Natural killer cell (primary cell): ENCODE measurements around the gene PHF21A. TPM values are rescaled to one million over a fixed set of nuclear protein-coding genes. Genes with fewer than 3 reads are reported as not detected.

Source experiments
- ATAC-seq, 3 donors: fragments of 150-1000 bp in 2 of 3; fragments of 200-7000 bp in 1 of 3; cut with Tn5 transposase; 1 replicate in 1 of 3; 2 replicates in 2 of 3; pipeline ENCODE4 v1.10.0; 2021; ENCODE audit warnings: mild to moderate bottlenecking in 2 of 3, moderate library complexity in 2 of 3
- DNase-seq, 2 donors: peaks; one replicate each; pipeline versions ENCODE4 v3.0.0 to v3.0.0-alpha.2; 2013 to 2021; ENCODE audit warnings: mixed read lengths in 1 of 2
- H3K27ac ChIP-seq: one replicate; pipeline ENCODE4 v1.5.1; 2013; ENCODE audit warnings: mild to moderate bottlenecking, low read length
- H3K27me3 ChIP-seq: one replicate; pipeline ENCODE4 v1.6.1; 2013; ENCODE audit warnings: low read length; ENCODE audit not compliant: control insufficient read depth, insufficient read depth
- H3K36me3 ChIP-seq: one replicate; pipeline ENCODE4 v1.6.1; 2013; ENCODE audit warnings: low read length; ENCODE audit not compliant: control insufficient read depth, insufficient read depth
- H3K4me1 ChIP-seq: one replicate; pipeline ENCODE4 v1.6.1; 2013; ENCODE audit warnings: low read length; ENCODE audit not compliant: control insufficient read depth, insufficient read depth
- H3K4me3 ChIP-seq: one replicate; pipeline ENCODE4 v1.5.1; 2013; ENCODE audit warnings: low read length
- H3K9me3 ChIP-seq: one replicate; pipeline ENCODE4 v1.6.1; 2013; ENCODE audit warnings: low read length; ENCODE audit not compliant: control insufficient read depth, insufficient read depth
- H3K27ac Mint-ChIP-seq, 2 donors: one replicate each; pipeline ENCODE4 v1.8.0; 2022; ENCODE audit warnings: mild to moderate bottlenecking in 2 of 2, mixed read lengths in 2 of 2, moderate library complexity in 1 of 2
- H3K27me3 Mint-ChIP-seq, 2 donors: one replicate each; pipeline ENCODE4 v1.8.0; 2022; ENCODE audit warnings: low read depth in 2 of 2, mixed read lengths in 2 of 2
- H3K36me3 Mint-ChIP-seq: one replicate; pipeline ENCODE4 v1.8.0; 2022; ENCODE audit warnings: mixed read lengths
- H3K4me1 Mint-ChIP-seq, 2 donors: one replicate each; pipeline ENCODE4 v1.8.0; 2022; ENCODE audit warnings: mixed read lengths in 2 of 2
- H3K4me3 Mint-ChIP-seq: one replicate; pipeline ENCODE4 v1.8.0; 2022; ENCODE audit warnings: mild to moderate bottlenecking, moderate library complexity, mixed read lengths
- H3K9me3 Mint-ChIP-seq, 2 donors: one replicate each; pipeline ENCODE4 v1.8.0; 2022; ENCODE audit warnings: mixed read lengths in 2 of 2
- CTCF ChIP-seq: fragments of 200-600 bp; IDR thresholded peaks from one replicate; pipeline ENCODE4 v1.8.0; 2022; ENCODE audit warnings: antibody characterized with exemption
- WGBS: methylation state at CpG from one replicate; pipeline ENCODE4 v1.1.7; 2013; ENCODE audit warnings: missing lambda C conversion rate; ENCODE audit not compliant: insufficient coverage; 5-methylcytosine and 5-hydroxymethylcytosine counted together
- intact Hi-C: fragments of 100-400 bp; cut with micrococcal nuclease; formaldehyde crosslinking; loops from one replicate; pipeline ENCODE4 v1.14.2; 2022
- total RNA-seq, 4 donors: library from RNA; stranded (reverse); fragments of 120-200 nt in 1 of 4; gene quantifications; one replicate each; pipeline versions ENCODE4 v1.2.3 to v1.2.4, GENCODE V29; 2013 to 2022

PHF21A gene
- total RNA-seq, 3 donors from 2014 or later (not counting 1 experiment from before 2014, with no cell fraction given) = 138 to 147 (median 139) TPM

GRCh38 chr11:46026606-46027293 is 94.5 kb downstream of the PHF21A start:
- no peaks in the 10 kb centered on the region for H3K36me3 ChIP-seq
- DNase-seq (no peak), ATAC-seq (no peak)
- H3K9me3 ChIP-seq = no peaks in the 10 kb centered on the region
- H3K27ac ChIP-seq = no peak overlapping the region
- H3K4me1 ChIP-seq = no peaks in the 10 kb centered on the region
- Mint-ChIP-seq H3K9me3 (no peaks in the 10 kb centered on the region), H3K4me1 (peaks cover 25 to 27% of the 10 kb centered on the region in 2 donors), H3K4me3 (no peak overlapping the region), H3K27ac (no peak overlapping the region), H3K27me3 (no peaks in the 10 kb centered on the region), H3K36me3 (no peaks in the 10 kb centered on the region)
- no peak for TF ChIP-seq CTCF
- 92% methylated on average over 9 of the region's 10 CpGs for WGBS
- H3K27me3 ChIP-seq = no peaks in the 10 kb centered on the region
- intact Hi-C loops = no loop called here
- H3K4me3 ChIP-seq = no peak overlapping the region

- Histone ChIP-seq H3K36me3 (no peaks in the 10 kb centered on the region), H3K4me3 (no peak overlapping the region), H3K27ac (no peak overlapping the region), H3K27me3 (no peaks in the 10 kb centered on the region), H3K9me3 (no peaks in the 10 kb centered on the region), H3K4me1 (no peaks in the 10 kb centered on the region)
- Mint-ChIP-seq H3K9me3 (no peaks in the 10 kb centered on the region), H3K27me3 (no peaks in the 10 kb centered on the region), H3K4me3 (no peak overlapping the region), H3K4me1 (peaks cover 19 to 25% of the 10 kb centered on the region in 2 donors), H3K36me3 (no peaks in the 10 kb centered on the region), H3K27ac (peak overlapping the region in 1 of 2 donors; percentile 60)
- 98% methylated on average over 8 of the region's 8 CpGs for WGBS
- intact Hi-C loops = no loop called here
- no peak for TF ChIP-seq CTCF
- DNase-seq (no peak), ATAC-seq (no peak)
These were observed 101.1 kb downstream of the PHF21A start for GRCh38 chr11:46020084-46020599.

- WGBS = 100% methylated on average over 2 of the region's 2 CpGs
- H3K9me3 Mint-ChIP-seq = peaks cover 0 to 2% of the 10 kb centered on the region in 2 donors
- H3K4me3 Mint-ChIP-seq = no peak overlapping the region
- Histone ChIP-seq H3K27ac (no peak overlapping the region), H3K36me3 (no peaks in the 10 kb centered on the region), H3K27me3 (no peaks in the 10 kb centered on the region), H3K4me3 (no peak overlapping the region), H3K4me1 (no peaks in the 10 kb centered on the region), H3K9me3 (no peaks in the 10 kb centered on the region)
- DNase-seq = no peak
- H3K27me3 Mint-ChIP-seq = no peaks in the 10 kb centered on the region
- no peak overlapping the region for H3K27ac Mint-ChIP-seq
- intact Hi-C loops = no loop called here
- peaks cover 19 to 20% of the 10 kb centered on the region in 2 donors for H3K4me1 Mint-ChIP-seq
- H3K36me3 Mint-ChIP-seq = no peaks in the 10 kb centered on the region
- ATAC-seq = no peak
- TF ChIP-seq CTCF = no peak
These were observed 102.6 kb downstream of the PHF21A start for GRCh38 chr11:46018651-46019050.
